HepG2 (cell line): ENCODE measurements around the gene TM4SF4. TPM values are rescaled to one million over a fixed set of nuclear protein-coding genes. Genes with fewer than 3 reads are reported as not detected.

Experiments used
- BHLHE40 ChIP-seq: IDR thresholded peaks from 2 replicates; pipeline ENCODE4 v1.6.1; 2011; ENCODE audit warnings: low read length, improper control_type of control experiment
- CC2D1A ChIP-seq: sonication (generic); formaldehyde crosslinking; IDR thresholded peaks from 2 replicates; pipeline ENCODE4 v1.8.1; 2023; ENCODE audit warnings: mild to moderate bottlenecking, missing genetic modification reagents
- FOXC1 ChIP-seq: sonication (generic); formaldehyde crosslinking; IDR thresholded peaks from 2 replicates; pipeline ENCODE4 v1.8.0; 2022; ENCODE audit warnings: mild to moderate bottlenecking, missing genetic modification reagents, borderline replicate concordance
- KLF12 ChIP-seq: sonication (generic); formaldehyde crosslinking; IDR thresholded peaks from 2 replicates; pipeline ENCODE4 v1.4.0; 2020; ENCODE audit warnings: missing genetic modification reagents, borderline replicate concordance
- MIER3 ChIP-seq: IDR thresholded peaks from 2 replicates; pipeline ENCODE4 v1.6.1; 2016; ENCODE audit warnings: missing compliant biosample characterization, borderline replicate concordance
- SIN3B ChIP-seq: fragments of 150-350 bp; IDR thresholded peaks from 2 replicates; pipeline ENCODE4 v1.6.1; 2014; ENCODE audit warnings: low read length
- ZFP90 ChIP-seq: sonication (generic); formaldehyde crosslinking; IDR thresholded peaks from 2 replicates; pipeline ENCODE4 v1.8.0; 2022; ENCODE audit warnings: missing genetic modification reagents, mild to moderate bottlenecking, inconsistent platforms, borderline replicate concordance
- polyA plus RNA-seq, 8 experiments: library from polyadenylated mRNA; depleted of rRNA in 3 of 8; stranded (reverse) in 7 of 8; unstranded in 1 of 8; fragments of >200 nt; fragmentation: Illumina TruSeq in 4 of 8; extraction: Trizol in 4 of 8; gene quantifications; 2 replicates each; pipeline versions ENCODE4 v1.2.1 to v1.2.3, GENCODE V29; 2011 to 2016; ENCODE audit warnings: low read depth in 4 of 8, missing spikeins in 1 of 8, mixed read lengths in 1 of 8; ENCODE audit not compliant: insufficient read depth in 1 of 8
- total RNA-seq, 5 experiments: library from RNA; depleted of rRNA; stranded (reverse); fragments of >200 nt; fragmentation: Illumina TruSeq; extraction: Trizol; gene quantifications; 2 replicates each; pipeline ENCODE4 v1.2.3, GENCODE V29; 2016; ENCODE audit warnings: low read depth in 1 of 5
- TF ChIP-seq, protein P1 (sequence below): sonication (generic); formaldehyde crosslinking; IDR thresholded peaks from 2 replicates; pipeline ENCODE4 v1.5.0; 2020; ENCODE audit warnings: mild to moderate bottlenecking, missing genetic modification reagents, moderate library complexity
- TF ChIP-seq, protein P2 (sequence below): sonication (generic); formaldehyde crosslinking; IDR thresholded peaks from one replicate; pipeline ENCODE4 v1.5.1; 2020; ENCODE audit warnings: mild to moderate bottlenecking, missing genetic modification reagents; ENCODE audit errors: not compliant biosample characterization
- TF ChIP-seq, protein P3 (sequence below), 2 experiments: sonication (generic) in 1 of 2; formaldehyde crosslinking in 1 of 2; IDR thresholded peaks; 2 replicates each; pipeline versions ENCODE4 v1.4.0 to v1.6.1; 2018 to 2020; ENCODE audit warnings: missing genetic modification reagents in 2 of 2, borderline replicate concordance in 1 of 2, low read depth in 1 of 2, mild to moderate bottlenecking in 1 of 2, missing biosample characterization in 1 of 2
- TF ChIP-seq, protein P4 (sequence below): sonication (generic); formaldehyde crosslinking; IDR thresholded peaks from 2 replicates; pipeline ENCODE4 v1.5.1; 2020; ENCODE audit warnings: mild to moderate bottlenecking, missing genetic modification reagents

Gene TM4SF4
- total and polyA plus RNA-seq, 2 of the 13 experiments (the other 11 are each of a cell fraction or from before 2014, with no cell fraction given) = 0.63 to 0.95 TPM

DNA sequence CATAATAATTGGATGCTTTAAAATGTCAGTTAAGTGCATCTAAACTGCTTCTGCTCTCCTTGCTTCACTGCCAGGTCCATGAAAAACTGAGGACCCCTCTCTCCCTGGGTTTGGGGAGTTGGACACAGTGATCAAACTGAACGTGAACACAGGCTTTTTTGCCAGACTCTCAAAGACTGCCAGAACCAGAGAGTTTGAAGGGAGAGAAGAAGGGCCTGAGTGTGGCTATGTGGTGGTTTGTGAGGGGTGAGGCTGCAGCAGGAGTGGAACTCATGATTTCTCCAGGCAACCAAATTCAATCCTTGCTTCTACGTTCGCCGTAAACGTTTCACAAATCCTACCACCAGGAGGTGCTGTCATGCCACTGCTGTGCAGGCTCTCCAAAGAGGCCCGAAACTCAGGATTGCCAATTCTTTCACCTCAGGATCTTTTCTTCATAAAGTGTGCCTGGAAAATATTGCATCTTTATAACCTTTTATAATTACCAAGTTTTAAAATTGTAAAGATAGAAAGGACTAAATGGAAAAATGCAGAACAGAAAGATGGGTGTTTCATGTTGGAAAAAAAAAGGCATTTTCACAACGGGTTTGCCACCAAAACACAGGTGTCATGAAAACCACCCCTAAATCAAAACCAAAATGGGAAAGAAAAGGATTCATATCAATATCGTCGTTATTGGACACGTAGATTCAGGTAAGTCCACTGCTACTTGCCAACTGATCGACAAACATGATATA lies 19.7 kb downstream of the TM4SF4 start (continued):
- TF ChIP-seq, protein P1, sequence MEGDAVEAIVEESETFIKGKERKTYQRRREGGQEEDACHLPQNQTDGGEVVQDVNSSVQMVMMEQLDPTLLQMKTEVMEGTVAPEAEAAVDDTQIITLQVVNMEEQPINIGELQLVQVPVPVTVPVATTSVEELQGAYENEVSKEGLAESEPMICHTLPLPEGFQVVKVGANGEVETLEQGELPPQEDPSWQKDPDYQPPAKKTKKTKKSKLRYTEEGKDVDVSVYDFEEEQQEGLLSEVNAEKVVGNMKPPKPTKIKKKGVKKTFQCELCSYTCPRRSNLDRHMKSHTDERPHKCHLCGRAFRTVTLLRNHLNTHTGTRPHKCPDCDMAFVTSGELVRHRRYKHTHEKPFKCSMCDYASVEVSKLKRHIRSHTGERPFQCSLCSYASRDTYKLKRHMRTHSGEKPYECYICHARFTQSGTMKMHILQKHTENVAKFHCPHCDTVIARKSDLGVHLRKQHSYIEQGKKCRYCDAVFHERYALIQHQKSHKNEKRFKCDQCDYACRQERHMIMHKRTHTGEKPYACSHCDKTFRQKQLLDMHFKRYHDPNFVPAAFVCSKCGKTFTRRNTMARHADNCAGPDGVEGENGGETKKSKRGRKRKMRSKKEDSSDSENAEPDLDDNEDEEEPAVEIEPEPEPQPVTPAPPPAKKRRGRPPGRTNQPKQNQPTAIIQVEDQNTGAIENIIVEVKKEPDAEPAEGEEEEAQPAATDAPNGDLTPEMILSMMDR = peak; percentile 91
- TF ChIP-seq MIER3 (CRISPR knock-in tag) (0 out of 2 replicates have a peak, but pooled peaks have one; percentile 17), CC2D1A (0 out of 2 replicates have a peak, but pooled peaks have one; percentile 58), BHLHE40 (peak; percentile 24; the same call in 1 of the 2 replicates), ZFP90 (CRISPR knock-in tag) (peak; percentile 18; the same call in 1 of the 2 replicates), KLF12 (0 out of 2 replicates have a peak, but pooled peaks have one; percentile 17), SIN3B (no peak), FOXC1 (CRISPR knock-in tag) (no peak)
- TF ChIP-seq, protein P2, sequence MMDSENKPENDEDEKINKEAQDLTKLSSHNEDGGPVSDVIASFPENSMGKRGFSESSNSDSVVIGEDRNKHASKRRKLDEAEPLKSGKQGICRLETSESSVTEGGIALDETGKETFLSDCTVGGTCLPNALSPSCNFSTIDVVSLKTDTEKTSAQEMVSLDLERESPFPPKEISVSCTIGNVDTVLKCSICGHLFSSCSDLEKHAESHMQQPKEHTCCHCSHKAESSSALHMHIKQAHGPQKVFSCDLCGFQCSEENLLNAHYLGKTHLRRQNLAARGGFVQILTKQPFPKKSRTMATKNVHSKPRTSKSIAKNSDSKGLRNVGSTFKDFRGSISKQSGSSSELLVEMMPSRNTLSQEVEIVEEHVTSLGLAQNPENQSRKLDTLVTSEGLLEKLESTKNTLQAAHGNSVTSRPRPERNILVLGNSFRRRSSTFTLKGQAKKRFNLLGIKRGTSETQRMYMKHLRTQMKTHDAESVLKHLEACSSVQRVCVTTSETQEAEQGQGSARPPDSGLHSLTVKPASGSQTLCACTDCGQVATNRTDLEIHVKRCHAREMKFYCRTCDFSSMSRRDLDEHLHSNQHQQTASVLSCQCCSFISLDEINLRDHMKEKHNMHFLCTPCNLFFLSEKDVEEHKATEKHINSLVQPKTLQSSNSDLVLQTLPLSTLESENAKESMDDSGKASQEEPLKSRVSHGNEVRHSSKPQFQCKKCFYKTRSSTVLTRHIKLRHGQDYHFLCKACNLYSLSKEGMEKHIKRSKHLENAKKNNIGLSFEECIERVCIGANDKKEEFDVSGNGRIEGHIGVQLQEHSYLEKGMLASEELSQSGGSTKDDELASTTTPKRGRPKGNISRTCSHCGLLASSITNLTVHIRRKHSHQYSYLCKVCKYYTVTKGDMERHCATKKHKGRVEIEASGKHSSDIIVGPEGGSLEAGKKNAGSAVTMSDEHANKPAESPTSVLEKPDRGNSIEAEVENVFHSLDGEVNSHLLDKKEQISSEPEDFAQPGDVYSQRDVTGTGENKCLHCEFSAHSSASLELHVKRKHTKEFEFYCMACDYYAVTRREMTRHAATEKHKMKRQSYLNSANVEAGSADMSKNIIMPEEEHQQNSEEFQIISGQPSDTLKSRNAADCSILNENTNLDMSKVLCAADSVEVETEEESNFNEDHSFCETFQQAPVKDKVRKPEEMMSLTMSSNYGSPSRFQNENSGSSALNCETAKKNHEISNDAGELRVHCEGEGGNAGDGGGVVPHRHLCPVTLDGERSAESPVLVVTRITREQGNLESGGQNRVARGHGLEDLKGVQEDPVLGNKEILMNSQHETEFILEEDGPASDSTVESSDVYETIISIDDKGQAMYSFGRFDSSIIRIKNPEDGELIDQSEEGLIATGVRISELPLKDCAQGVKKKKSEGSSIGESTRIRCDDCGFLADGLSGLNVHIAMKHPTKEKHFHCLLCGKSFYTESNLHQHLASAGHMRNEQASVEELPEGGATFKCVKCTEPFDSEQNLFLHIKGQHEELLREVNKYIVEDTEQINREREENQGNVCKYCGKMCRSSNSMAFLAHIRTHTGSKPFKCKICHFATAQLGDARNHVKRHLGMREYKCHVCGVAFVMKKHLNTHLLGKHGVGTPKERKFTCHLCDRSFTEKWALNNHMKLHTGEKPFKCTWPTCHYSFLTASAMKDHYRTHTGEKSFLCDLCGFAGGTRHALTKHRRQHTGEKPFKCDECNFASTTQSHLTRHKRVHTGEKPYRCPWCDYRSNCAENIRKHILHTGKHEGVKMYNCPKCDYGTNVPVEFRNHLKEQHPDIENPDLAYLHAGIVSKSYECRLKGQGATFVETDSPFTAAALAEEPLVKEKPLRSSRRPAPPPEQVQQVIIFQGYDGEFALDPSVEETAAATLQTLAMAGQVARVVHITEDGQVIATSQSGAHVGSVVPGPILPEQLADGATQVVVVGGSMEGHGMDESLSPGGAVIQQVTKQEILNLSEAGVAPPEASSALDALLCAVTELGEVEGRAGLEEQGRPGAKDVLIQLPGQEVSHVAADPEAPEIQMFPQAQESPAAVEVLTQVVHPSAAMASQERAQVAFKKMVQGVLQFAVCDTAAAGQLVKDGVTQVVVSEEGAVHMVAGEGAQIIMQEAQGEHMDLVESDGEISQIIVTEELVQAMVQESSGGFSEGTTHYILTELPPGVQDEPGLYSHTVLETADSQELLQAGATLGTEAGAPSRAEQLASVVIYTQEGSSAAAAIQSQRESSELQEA (CRISPR knock-in tag) = peak; percentile 18
- TF ChIP-seq, protein P3, sequence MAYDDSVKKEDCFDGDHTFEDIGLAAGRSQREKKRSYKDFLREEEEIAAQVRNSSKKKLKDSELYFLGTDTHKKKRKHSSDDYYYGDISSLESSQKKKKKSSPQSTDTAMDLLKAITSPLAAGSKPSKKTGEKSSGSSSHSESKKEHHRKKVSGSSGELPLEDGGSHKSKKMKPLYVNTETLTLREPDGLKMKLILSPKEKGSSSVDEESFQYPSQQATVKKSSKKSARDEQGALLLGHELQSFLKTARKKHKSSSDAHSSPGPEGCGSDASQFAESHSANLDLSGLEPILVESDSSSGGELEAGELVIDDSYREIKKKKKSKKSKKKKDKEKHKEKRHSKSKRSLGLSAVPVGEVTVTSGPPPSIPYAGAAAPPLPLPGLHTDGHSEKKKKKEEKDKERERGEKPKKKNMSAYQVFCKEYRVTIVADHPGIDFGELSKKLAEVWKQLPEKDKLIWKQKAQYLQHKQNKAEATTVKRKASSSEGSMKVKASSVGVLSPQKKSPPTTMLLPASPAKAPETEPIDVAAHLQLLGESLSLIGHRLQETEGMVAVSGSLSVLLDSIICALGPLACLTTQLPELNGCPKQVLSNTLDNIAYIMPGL (CRISPR knock-in tag; IDR thresholded peaks at IDR 0.05; ENCODE audit: borderline replicate concordance in 1 of 2, low read depth in 1 of 2) = peak in 1 of 2 experiments; percentile 63; a peak in 2 of 4 replicates
- TF ChIP-seq, protein P4, sequence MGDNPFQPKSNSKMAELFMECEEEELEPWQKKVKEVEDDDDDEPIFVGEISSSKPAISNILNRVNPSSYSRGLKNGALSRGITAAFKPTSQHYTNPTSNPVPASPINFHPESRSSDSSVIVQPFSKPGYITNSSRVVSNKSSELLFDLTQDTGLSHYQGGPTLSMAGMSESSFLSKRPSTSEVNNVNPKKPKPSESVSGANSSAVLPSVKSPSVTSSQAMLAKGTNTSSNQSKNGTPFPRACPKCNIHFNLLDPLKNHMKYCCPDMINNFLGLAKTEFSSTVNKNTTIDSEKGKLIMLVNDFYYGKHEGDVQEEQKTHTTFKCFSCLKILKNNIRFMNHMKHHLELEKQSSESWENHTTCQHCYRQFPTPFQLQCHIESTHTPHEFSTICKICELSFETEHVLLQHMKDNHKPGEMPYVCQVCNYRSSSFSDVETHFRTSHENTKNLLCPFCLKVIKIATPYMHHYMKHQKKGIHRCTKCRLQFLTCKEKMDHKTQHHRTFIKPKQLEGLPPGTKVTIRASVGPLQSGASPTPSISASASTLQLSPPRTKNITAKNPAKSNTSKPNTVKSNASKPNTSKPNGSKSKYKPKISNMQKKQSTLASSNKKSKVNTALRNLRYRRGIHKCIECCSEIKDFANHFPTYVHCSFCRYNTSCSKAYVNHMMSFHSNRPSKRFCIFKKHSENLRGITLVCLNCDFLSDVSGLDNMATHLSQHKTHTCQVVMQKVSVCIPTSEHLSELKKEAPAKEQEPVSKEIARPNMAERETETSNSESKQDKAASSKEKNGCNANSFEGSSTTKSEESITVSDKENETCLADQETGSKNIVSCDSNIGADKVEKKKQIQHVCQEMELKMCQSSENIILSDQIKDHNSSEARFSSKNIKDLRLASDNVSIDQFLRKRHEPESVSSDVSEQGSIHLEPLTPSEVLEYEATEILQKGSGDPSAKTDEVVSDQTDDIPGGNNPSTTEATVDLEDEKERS (CRISPR knock-in tag) = 0 out of 2 replicates have a peak, but pooled peaks have one; percentile 5
